Fibroblast of peridontal ligament (primary cell): ENCODE results near the gene NKIRAS1.
"Not testable (repeated sequence)": the region's sequence is repeated elsewhere in the genome, so short reads cannot be mapped to it uniquely, and the experiment has no call there.

Experiments
- DNase-seq: peaks from one replicate; pipeline ENCODE4 v3.0.0-alpha.2; 2010; ENCODE audit errors: extremely low read depth

NKIRAS1 gene

GRCh38 chr3:23904545-23904944 lies 12.2 kb downstream of the NKIRAS1 start:
- DNase-seq = no peak

- peak; percentile 33 for DNase-seq
Measured at GRCh38 chr3:23900744-23901143, 16.0 kb downstream of the NKIRAS1 start.

GRCh38 chr3:23895181-23895580 lies 21.6 kb downstream of the NKIRAS1 start:
- DNase-seq = no peak

GRCh38 chr3:23894254-23895061 lies 22.3 kb downstream of the NKIRAS1 start:
- DNase-seq = no peak

- no peak for DNase-seq
Measured at GRCh38 chr3:23889950-23890349, 26.8 kb downstream of the NKIRAS1 start.

GRCh38 chr3:23889386-23889785 lies 27.4 kb downstream of the NKIRAS1 start:
- no peak for DNase-seq

GRCh38 chr3:23888617-23889228 lies 28.1 kb downstream of the NKIRAS1 start:
- DNase-seq = peak; percentile 76

- no peak for DNase-seq
Measured at GRCh38 chr3:23886311-23886710, 30.5 kb downstream of the NKIRAS1 start.

- no peak for DNase-seq
Measured at GRCh38 chr3:23885210-23885609, 31.6 kb downstream of the NKIRAS1 start.

- DNase-seq = no peak
Measured at GRCh38 chr3:23884481-23884880, 32.3 kb downstream of the NKIRAS1 start.

- no peak for DNase-seq
Measured at GRCh38 chr3:23882487-23882918, 34.3 kb downstream of the NKIRAS1 start.

GRCh38 chr3:23881993-23882392 lies 34.8 kb downstream of the NKIRAS1 start:
- not testable (repeated sequence) for DNase-seq

GRCh38 chr3:23880703-23881339 lies 36.0 kb downstream of the NKIRAS1 start:
- DNase-seq = no peak

GRCh38 chr3:23879485-23879884 lies 37.3 kb downstream of the NKIRAS1 start:
- no peak for DNase-seq

GRCh38 chr3:23877329-23877980 lies 39.3 kb downstream of the NKIRAS1 start:
- peak; percentile 94 for DNase-seq

- DNase-seq = no peak
Measured at GRCh38 chr3:23876923-23877322, 39.9 kb downstream of the NKIRAS1 start.

GRCh38 chr3:23875113-23875725 lies 41.6 kb downstream of the NKIRAS1 start:
- DNase-seq = peak; percentile 19

- peak; percentile 76 for DNase-seq
Measured at GRCh38 chr3:23874359-23875112, 42.3 kb downstream of the NKIRAS1 start.

GRCh38 chr3:23873941-23874340 lies 42.8 kb downstream of the NKIRAS1 start:
- DNase-seq = peak; percentile 66

GRCh38 chr3:23872330-23872729 lies 44.5 kb downstream of the NKIRAS1 start:
- no peak for DNase-seq

GRCh38 chr3:23871361-23871760 lies 45.4 kb downstream of the NKIRAS1 start:
- not testable (repeated sequence) for DNase-seq
